NAMALWA (cell line): ENCODE data around the gene KMT2C.

Experiments
- DNase-seq: peaks from one replicate; pipeline ENCODE4 v3.0.0-alpha.2; 2015; ENCODE audit warnings: low spot score

KMT2C gene

GRCh38 chr7:152140560-152140959 lies 295.2 kb downstream of the KMT2C start:
- DNase-seq = no peak

- DNase-seq = no peak
Observed at GRCh38 chr7:152140067-152140466, 295.7 kb downstream of the KMT2C start.

DNA sequence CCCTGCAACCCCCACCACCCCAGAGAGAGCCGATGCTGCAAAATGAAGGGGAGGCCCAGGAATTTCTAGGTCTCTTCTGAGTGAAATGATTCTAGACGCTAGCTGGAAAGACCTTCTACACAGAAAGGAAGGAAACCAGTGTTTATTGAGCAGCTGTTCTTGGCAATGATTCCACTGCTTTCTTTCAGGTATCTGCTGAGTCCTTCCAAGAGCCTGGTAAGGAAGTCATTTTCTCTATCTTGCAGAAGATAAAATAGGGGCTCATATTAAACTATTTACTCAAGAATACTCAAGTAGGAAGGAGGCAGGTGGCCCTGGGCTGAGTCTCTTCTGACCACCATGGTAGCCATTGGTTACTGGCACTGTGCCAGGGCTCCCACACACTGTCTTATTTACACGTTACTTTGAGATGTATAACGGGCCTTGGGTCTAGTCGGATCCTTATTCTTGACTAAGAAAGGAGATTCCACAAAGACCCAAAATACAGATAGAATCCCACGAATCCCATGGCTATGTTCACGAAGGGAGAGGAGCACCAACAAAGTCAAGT lies 298.3 kb downstream of the KMT2C start:
- no peak for DNase-seq

DNA sequence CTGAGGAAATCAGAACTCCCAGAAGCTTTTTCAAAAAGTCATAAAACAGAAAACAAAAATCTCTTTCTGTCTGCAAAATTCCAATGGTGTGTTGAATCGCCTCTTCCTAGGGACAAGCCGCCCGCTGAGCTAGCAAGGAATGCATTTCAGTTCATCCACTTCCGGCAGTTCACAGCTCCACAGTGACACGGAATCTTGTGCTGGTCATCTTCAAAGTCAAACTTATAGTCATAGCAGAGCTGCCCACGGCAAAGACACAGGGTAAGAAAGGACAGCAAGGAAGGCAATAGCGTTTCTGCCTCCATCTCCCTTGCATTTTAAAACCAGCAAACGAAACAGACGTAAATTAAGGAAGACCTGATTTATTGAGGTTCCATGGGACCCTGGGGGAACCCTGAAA lies 299.1 kb downstream of the KMT2C start:
- no peak for DNase-seq

- no peak for DNase-seq
Observed at GRCh38 chr7:152133804-152134203, 302.0 kb downstream of the KMT2C start.

GRCh38 chr7:152132812-152133211 lies 303.0 kb downstream of the KMT2C start:
- DNase-seq = no peak

GRCh38 chr7:152131981-152132494 lies 303.8 kb downstream of the KMT2C start:
- DNase-seq = no peak

DNA sequence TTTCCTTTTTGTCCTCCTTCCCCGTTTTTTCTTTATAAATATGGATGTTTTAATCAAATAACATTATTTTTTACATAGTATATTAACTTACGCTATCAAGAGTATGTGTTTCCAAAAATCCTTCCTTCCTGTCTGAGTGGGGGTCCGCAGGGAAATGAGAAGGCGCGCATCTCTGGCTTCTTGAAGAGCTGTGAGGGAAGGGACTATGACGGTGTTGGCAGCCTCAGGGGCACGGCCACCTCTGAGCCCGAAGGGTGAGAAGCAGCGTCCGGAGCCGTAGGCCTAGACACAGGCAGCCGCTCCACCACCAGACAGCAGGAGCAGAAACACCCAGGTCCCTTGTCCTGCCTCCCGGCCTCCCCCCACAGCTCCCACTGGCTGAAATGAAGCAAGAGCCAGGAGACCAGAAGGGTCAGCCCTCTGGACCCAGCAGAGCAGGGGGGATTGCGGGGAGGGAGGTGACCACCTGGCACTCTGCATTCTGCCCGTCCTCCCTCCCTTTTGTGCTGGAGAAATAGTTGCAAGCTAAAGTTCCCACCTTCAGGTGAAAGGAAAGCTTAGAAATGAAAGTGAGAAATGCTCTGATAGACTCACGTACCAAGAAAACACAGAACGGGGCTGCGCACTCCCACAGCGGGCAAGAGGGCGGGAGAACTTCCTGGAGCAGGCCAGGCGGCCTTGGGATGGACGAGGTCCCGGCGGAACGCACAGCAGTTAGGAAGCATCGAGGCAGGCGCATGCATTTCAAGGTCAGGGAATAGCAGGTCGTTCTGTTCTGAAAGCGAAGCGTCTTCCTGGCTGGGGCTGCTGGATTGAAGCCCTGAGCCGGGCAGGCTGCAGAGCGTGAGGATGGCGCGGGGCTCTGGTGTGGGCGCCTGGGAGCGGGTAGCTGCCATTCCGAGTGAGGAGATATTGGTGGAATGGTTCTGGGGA lies 304.9 kb downstream of the KMT2C start:
- no peak for DNase-seq

GRCh38 chr7:152129682-152130081 lies 306.1 kb downstream of the KMT2C start:
- no peak for DNase-seq

- DNase-seq = no peak
Observed at GRCh38 chr7:152128741-152129461, 306.9 kb downstream of the KMT2C start.

DNA sequence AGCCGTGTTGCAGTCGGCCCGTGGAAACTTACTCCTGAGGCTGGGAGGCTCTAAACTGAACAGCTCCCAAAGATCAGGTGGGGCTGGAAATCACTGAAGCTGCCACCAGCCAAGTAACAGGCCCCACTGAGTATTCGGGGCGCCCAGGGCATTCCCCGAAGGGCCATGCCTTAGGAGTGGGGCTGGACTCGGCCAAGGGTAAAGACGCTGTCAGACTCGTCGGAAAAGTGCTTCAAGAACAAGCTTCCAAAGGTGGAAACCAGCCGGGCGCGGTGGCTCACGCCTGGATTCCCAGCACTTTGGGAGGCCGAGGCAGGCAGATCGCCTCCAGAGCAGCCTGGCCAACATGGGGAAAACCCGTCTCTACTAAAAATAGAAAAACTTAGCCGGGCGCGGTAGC lies 307.6 kb downstream of the KMT2C start:
- DNase-seq = no peak

- DNase-seq = no peak
Observed at GRCh38 chr7:152127229-152127628, 308.6 kb downstream of the KMT2C start.

GRCh38 chr7:152126741-152127140 lies 309.1 kb downstream of the KMT2C start:
- no peak for DNase-seq

GRCh38 chr7:152122540-152122939 lies 313.3 kb downstream of the KMT2C start:
- no peak for DNase-seq

GRCh38 chr7:152121432-152121831 lies 314.4 kb downstream of the KMT2C start:
- DNase-seq = no peak

DNA sequence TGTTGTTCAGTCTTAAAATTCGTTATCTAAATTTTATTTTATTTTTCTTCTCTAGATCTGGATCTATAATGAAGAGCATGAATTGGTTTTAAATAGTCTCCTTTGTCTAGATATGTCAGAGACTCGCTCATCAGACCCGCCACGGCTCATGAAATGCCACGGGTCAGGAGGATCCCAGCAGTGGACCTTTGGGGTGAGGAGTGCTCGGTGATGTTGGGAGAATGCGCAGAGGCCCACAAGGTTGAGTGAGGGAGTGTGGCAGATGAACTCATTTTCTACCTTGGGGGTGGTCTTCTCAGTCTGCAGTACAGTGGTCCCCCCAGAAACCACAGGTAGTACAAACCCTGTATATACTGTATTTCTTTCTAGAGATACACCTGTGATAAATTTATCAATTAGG lies 315.0 kb downstream of the KMT2C start:
- no peak for DNase-seq

- no peak for DNase-seq
Observed at GRCh38 chr7:152120210-152120609, 315.6 kb downstream of the KMT2C start.

DNA sequence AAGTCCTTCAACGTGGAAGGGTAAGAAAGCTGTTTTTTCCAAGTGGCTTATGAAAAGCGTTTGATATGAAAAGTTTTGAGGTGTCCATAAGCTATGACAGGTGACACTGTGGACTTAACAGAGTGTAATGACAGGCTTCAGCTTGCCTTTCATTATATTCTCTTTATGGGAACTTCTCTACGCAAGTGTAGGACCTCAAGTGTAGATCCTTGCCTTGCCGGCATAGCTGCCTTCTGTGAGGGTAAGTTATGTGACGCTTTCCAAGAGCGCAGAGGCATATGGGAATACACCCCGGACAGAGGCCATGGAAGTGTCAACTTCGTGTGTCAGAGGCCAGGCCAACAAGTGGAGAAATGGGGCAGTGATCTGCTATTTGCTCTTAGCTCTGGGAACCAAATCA lies 318.4 kb downstream of the KMT2C start:
- DNase-seq = no peak

DNA sequence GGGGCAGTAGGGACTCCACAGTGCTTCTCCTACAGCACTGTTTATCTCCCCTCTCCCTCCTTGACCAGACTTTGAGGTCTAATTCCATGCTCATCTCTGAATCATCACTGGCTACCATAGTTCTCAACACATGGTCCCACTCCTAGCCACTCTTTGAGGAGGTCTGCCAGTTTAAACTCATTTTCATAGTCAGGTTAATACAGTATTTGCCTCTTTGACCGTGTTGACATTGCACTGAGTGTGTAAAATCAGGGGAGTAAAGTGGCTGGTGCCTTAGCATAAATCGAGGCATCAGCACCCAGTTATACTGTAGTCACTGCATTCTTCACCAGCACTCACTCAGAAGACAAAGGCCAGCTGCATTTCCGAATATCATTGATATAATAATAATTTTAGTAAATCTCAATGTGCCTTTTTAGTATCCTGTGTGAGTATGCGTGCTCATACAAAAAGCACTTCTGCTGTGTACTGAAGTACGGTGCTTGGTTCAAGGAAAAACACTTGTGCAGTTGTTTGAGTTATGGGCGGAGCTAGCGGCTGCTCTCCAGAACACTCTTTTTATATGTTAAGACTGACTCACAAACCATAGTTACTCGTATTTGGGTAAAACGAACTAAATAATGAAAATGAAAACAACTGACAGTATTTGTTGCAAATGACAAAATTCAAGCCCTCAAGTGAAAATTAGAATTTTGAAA lies 320.6 kb downstream of the KMT2C start:
- DNase-seq = no peak

GRCh38 chr7:152112829-152113228 lies 323.0 kb downstream of the KMT2C start:
- no peak for DNase-seq

GRCh38 chr7:152108359-152108758 lies 327.4 kb downstream of the KMT2C start:
- peak; percentile 27 for DNase-seq

GRCh38 chr7:152107945-152108344 lies 327.9 kb downstream of the KMT2C start:
- no peak for DNase-seq
